Measurements from ENCODE around the gene RGL4. TPM values are rescaled to one million over a fixed set of nuclear protein-coding genes. Genes with fewer than 3 reads are reported as not detected.
"Not testable (repeated sequence)": the region's sequence is repeated elsewhere in the genome, so short reads cannot be mapped to it uniquely, and the experiment has no call there.

Gene RGL4, protein sequence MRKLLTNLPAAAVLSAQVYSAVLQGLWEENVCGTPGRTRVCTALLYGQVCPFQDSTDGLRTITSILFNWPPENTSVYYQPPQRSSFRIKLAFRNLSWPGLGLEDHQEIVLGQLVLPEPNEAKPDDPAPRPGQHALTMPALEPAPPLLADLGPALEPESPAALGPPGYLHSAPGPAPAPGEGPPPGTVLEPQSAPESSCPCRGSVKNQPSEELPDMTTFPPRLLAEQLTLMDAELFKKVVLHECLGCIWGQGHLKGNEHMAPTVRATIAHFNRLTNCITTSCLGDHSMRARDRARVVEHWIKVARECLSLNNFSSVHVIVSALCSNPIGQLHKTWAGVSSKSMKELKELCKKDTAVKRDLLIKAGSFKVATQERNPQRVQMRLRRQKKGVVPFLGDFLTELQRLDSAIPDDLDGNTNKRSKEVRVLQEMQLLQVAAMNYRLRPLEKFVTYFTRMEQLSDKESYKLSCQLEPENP
- total RNA-seq (0.13 TPM), polyA plus RNA-seq (ENCODE audit: insufficient read depth in 1 of 8, insufficient read length in 8 of 8, low replicate concordance in 1 of 8) (1 to 10 TPM in 7 of 8 donors, under 1 TPM in 1; 0.84 to 2.4 (median 1.4) TPM)
- long read RNA-seq, donor 1: 0 reads
- long read RNA-seq, donor 2: 0 reads
- long read RNA-seq, donor 3, partial matches to known transcripts: 0 of 1 reads
- long read RNA-seq, donor 3, other reads (novel, unspliced or antisense): 0 of 1 reads
- long read RNA-seq, donor 4, partial matches to known transcripts: 0 of 1 reads
- long read RNA-seq, donor 4, other reads (novel, unspliced or antisense): 0 of 1 reads
- long read RNA-seq, donor 5, partial matches to known transcripts: 0 of 1 reads
- long read RNA-seq, donor 5, other reads (novel, unspliced or antisense): 0 of 1 reads
- long read RNA-seq, donor 6: 0 reads
- long read RNA-seq, donor 7: 0 reads
- long read RNA-seq, donor 8: 0 reads
- long read RNA-seq, donor 9: 0 reads
- long read RNA-seq, donor 10: 0 reads
- long read RNA-seq, donor 11: 0 reads

DNA sequence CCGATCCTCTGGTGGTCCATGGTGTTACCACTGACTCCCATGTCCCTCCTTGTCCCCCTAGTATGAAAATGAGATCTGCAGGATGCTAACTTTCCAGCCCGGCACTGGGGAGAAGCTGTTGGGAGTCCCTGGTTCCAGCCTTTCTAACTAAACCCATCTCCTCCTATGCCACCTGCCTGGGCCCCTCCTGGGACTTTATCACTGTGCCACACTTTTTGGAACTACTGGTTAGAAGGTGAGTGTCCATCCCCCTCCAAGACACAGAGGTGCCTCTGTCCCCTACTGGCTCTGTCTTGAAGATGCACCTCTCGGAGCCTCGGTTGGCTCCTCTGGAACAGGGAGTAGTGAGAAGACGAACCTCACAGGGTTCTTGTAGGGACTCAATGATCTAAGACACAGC, at the start of gene RGL4:
Gene RGL4, plus strand, starts transcription at position 301 of the 400 bp plus-strand sequence. CDS start 1,018 bp downstream, outside the sequence.
- H3K27me3 ChIP-seq (ENCODE audit: control insufficient read depth, insufficient read depth, low read length): no peaks in the 10 kb centered on the region
- peaks cover 20% of the 10 kb centered on the region for H3K4me1 ChIP-seq (ENCODE audit: control insufficient read depth, insufficient read depth, low read length)
- no peak within 1 kb of the TSS for H3K4me3 ChIP-seq (ENCODE audit: low read length)
- no peak within 1 kb of the TSS for H3K27ac ChIP-seq (ENCODE audit: low read length)
- no CpG with 5 or more reads among the region's 5 CpGs for WGBS (ENCODE audit: insufficient coverage)
- no peak for DNase-seq
- H3K9me3 ChIP-seq (replicated peaks; ENCODE audit: control insufficient read depth, low read depth, low read length): no peaks in the 10 kb centered on the region
- H3K36me3 ChIP-seq (ENCODE audit: control insufficient read depth, insufficient read depth, low read length): peaks cover 42% of the 10 kb centered on the region

DNA sequence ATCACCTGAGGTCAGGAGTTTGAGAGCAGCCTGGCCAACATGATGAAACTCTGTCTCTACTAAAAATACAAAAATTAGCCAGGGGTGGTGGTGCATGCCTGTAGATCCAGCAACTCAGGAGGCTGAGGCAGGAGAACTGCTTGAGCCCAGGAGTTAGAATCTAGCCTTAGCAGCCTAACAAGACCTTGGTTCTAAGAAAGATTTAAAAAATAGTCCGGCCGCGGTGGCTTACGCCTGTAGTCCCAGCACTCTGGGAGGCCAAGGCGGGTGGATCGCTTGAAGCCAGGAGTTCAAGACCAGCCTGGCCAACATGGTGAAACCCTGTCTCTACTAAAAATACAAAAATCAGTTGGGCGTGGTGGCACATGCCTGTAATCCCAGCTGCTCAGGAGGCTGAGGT, 44.3 kb upstream of the RGL4 start:
- DNase-seq; H3K27ac ChIP-seq (ENCODE audit: low read length); H3K27me3 ChIP-seq (ENCODE audit: control insufficient read depth, insufficient read depth, low read length); H3K4me1 ChIP-seq (ENCODE audit: control insufficient read depth, insufficient read depth, low read length); H3K9me3 ChIP-seq (replicated peaks; ENCODE audit: control insufficient read depth, low read depth, low read length); H3K4me3 ChIP-seq (ENCODE audit: low read length); H3K36me3 ChIP-seq (ENCODE audit: control insufficient read depth, insufficient read depth, low read length): not testable (repeated sequence)
- WGBS (ENCODE audit: insufficient coverage): 95% methylated on average over 4 of the region's 7 CpGs

DNA sequence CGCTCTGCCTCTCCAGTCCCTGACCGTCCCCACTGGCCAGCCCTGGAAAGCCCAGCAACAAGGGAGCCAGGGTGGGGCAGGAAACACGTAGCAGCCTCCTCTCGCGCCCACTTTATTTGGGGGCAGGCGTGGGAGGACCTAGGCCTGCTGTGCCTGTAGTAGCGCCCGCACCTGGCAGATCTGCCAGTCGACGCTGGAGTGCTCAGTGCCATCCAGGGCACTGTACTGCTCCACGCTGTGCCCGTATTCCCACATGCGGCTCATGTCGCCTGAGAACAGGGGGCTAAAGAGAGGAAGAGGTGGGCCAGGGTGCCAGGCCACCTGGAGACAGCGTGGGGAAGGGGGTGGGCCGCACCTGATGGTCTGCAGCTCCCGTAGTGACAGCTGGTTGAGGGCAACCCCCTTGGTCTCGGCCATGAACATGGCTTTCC, 41.7 kb upstream of the RGL4 start:
- Histone ChIP-seq H3K27me3 (ENCODE audit: control insufficient read depth, insufficient read depth, low read length) (no peaks in the 10 kb centered on the region), H3K36me3 (ENCODE audit: control insufficient read depth, insufficient read depth, low read length) (peaks cover 13% of the 10 kb centered on the region), H3K27ac (ENCODE audit: low read length) (no peak overlapping the region), H3K4me1 (ENCODE audit: control insufficient read depth, insufficient read depth, low read length) (no peaks in the 10 kb centered on the region), H3K9me3 (replicated peaks; ENCODE audit: control insufficient read depth, low read depth, low read length) (no peaks in the 10 kb centered on the region), H3K4me3 (ENCODE audit: low read length) (no peak overlapping the region)
- 89% methylated on average over 18 of the region's 18 CpGs for WGBS (ENCODE audit: insufficient coverage)
- DNase-seq: no peak

DNA sequence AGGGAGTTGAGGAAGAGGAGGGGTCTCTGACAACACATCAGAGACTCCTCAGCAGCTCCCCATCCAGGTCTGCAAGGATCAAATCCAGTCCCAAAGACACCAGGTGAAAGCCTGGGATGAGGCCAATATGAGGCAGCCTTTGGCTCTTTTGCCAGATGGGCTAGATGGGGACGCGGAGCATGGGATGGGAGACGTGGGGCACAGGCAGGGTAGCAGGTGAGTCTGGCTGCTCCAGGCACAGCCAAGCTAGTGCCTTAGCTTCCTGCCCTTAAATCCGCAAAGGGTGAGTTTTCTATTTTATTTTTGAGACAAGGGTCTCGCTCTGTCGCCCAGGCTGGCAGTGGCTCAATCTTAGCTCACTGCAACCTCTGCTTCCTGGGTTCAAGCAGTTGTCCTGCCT, 39.1 kb upstream of the RGL4 start:
- H3K4me3 ChIP-seq (ENCODE audit: low read length): no peak overlapping the region
- no peaks in the 10 kb centered on the region for H3K27me3 ChIP-seq (ENCODE audit: control insufficient read depth, insufficient read depth, low read length)

DNA sequence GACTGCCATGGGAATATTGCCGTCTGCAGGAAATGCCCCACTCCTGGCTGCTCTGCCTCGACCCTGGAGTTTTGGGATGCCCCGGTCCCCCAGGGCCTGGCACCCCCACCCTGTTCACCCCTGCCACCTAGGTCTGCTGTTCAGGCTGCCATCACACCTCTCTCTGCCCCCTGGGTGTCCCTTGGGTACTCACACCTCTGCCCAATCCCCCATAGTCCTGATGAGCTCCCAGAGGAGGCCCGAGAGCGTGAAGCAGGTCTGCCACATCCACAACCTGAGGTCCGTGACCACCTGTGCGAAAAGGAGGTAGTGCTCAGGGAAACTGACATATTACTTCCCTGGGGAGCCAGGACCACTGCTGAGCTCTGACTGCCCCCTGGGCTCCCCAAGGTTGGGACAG, 38.5 kb upstream of the RGL4 start:
- Histone ChIP-seq H3K27ac (ENCODE audit: low read length) (no peak overlapping the region), H3K4me3 (ENCODE audit: low read length) (no peak overlapping the region), H3K27me3 (ENCODE audit: control insufficient read depth, insufficient read depth, low read length) (no peaks in the 10 kb centered on the region), H3K9me3 (replicated peaks; ENCODE audit: control insufficient read depth, low read depth, low read length) (no peaks in the 10 kb centered on the region), H3K36me3 (ENCODE audit: control insufficient read depth, insufficient read depth, low read length) (peaks cover 13% of the 10 kb centered on the region), H3K4me1 (ENCODE audit: control insufficient read depth, insufficient read depth, low read length) (no peaks in the 10 kb centered on the region)
- 89% methylated on average over 7 of the region's 7 CpGs for WGBS (ENCODE audit: insufficient coverage)
- DNase-seq: no peak

More for the DNA sequence above, 39.1 kb upstream of the RGL4 start:
- H3K9me3 ChIP-seq (replicated peaks; ENCODE audit: control insufficient read depth, low read depth, low read length): no peaks in the 10 kb centered on the region
- H3K36me3 ChIP-seq (ENCODE audit: control insufficient read depth, insufficient read depth, low read length): peaks cover 13% of the 10 kb centered on the region
- no peaks in the 10 kb centered on the region for H3K4me1 ChIP-seq (ENCODE audit: control insufficient read depth, insufficient read depth, low read length)
- H3K27ac ChIP-seq (ENCODE audit: low read length): no peak overlapping the region
- WGBS (ENCODE audit: insufficient coverage): 95% methylated on average over 5 of the region's 6 CpGs
- no peak for DNase-seq

DNA sequence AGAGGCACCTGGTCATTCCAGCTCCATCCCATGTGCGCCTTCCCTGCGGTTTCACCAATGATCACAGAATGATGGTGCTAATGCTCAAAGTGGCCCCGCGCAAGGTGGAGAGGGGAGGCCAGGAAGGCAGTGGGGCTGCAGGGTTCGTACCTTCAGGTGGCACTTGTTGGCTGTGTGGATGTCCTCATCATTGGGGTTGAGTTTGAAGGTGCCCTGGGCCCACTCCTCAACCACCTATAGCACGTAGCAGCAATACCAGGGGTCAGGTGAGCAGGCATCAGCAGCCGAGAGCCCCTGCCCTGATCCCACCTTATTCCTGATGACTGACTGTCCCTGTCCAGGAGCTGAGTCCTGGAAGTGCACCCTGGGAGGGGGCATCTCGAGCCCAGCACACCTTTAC, 38.1 kb upstream of the RGL4 start:
- WGBS (ENCODE audit: insufficient coverage): 100% methylated on average over 6 of the region's 8 CpGs
- no peaks in the 10 kb centered on the region for H3K27me3 ChIP-seq (ENCODE audit: control insufficient read depth, insufficient read depth, low read length)
- no peak for DNase-seq

DNA sequence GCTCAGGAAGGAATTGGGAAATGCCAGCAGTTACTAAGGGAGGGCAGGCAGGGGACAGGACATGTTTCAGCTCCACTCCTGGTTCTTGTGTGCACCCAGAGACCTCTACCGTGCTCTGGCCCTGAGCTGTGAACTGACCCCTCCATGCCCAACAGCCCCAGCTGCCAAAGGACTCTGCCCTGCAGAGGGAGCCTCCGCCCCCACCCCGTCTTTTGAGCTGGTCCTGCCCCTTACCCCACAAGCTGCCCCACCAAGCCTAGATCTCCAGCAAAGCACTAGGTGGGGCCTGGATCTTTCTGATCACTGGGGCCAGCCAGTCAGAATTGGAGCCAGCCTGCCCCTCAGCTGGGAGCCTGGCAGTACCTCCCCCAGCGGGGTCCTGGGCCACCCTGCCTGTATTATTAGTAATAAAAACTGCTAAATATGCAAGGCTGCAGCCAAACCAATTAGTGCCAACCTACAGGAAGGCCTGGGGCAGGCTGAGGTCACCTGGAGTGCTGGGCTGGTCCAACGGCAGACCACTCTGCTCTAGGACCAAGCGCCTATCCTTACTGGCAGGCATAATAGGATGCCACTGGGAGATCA, 34.8 kb upstream of the RGL4 start:
- peaks cover 21% of the 10 kb centered on the region for H3K36me3 ChIP-seq (ENCODE audit: control insufficient read depth, insufficient read depth, low read length)

More for the DNA sequence above, 38.1 kb upstream of the RGL4 start:
- Histone ChIP-seq H3K36me3 (ENCODE audit: control insufficient read depth, insufficient read depth, low read length) (peaks cover 13% of the 10 kb centered on the region), H3K27ac (ENCODE audit: low read length) (no peak overlapping the region), H3K9me3 (replicated peaks; ENCODE audit: control insufficient read depth, low read depth, low read length) (no peaks in the 10 kb centered on the region), H3K4me1 (ENCODE audit: control insufficient read depth, insufficient read depth, low read length) (no peaks in the 10 kb centered on the region), H3K4me3 (ENCODE audit: low read length) (no peak overlapping the region)

DNA sequence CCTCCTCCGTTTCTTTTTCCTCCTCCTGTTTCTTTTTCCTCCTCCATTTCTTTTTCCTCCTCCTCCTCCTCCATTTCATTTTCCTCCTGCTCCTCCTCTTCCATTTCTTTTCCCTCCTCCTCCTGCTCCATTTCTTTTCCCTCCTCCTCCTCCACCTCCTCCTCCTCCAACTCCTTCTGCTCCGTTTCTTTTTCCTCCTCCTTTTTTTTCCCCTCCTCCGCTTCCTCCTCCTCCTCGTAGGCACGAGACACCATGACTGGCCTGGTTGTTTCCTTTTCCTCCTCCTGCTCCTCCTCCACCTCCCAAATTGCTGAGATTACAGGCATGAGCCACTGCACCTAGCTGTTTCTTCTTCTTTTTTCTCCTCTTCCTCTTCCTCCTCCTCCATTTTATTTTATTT, 33.1 kb upstream of the RGL4 start:
- Histone ChIP-seq H3K27me3 (ENCODE audit: control insufficient read depth, insufficient read depth, low read length) (no peaks in the 10 kb centered on the region), H3K27ac (ENCODE audit: low read length) (no peak overlapping the region), H3K4me3 (ENCODE audit: low read length) (no peak overlapping the region), H3K4me1 (ENCODE audit: control insufficient read depth, insufficient read depth, low read length) (no peaks in the 10 kb centered on the region), H3K36me3 (ENCODE audit: control insufficient read depth, insufficient read depth, low read length) (peaks cover 15% of the 10 kb centered on the region), H3K9me3 (replicated peaks; ENCODE audit: control insufficient read depth, low read depth, low read length) (no peaks in the 10 kb centered on the region)
- WGBS (ENCODE audit: insufficient coverage): 57% methylated on average over 5 of the region's 5 CpGs
- no peak for DNase-seq

More for the DNA sequence above, 34.8 kb upstream of the RGL4 start:
- H3K27ac ChIP-seq (ENCODE audit: low read length): no peak overlapping the region
- no peaks in the 10 kb centered on the region for H3K27me3 ChIP-seq (ENCODE audit: control insufficient read depth, insufficient read depth, low read length)
- 83% methylated on average over 2 of the region's 6 CpGs for WGBS (ENCODE audit: insufficient coverage)
- H3K4me1 ChIP-seq (ENCODE audit: control insufficient read depth, insufficient read depth, low read length): no peaks in the 10 kb centered on the region
- H3K9me3 ChIP-seq (replicated peaks; ENCODE audit: control insufficient read depth, low read depth, low read length): no peaks in the 10 kb centered on the region
- no peak for DNase-seq
- H3K4me3 ChIP-seq (ENCODE audit: low read length): no peak overlapping the region

DNA sequence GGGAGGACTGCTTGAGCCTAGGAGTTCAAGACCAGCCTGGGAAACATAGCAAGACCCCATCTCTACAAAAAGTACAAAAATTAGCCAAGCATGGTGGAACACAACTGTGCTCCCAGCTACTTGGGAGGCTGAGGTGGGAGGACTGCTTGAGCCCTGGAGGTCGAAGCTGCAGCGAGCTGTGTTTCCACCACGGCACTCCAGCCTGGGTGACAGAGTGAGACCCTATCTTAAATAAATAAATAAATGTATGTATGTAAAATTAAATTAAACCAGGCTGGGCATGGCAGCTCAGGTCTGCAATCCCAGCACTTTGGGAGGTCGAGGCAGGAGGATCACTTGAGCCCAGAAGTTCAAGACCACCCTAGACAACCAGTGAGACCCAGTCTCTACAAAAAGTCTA, 30.4 kb upstream of the RGL4 start:
- H3K4me1 ChIP-seq (ENCODE audit: control insufficient read depth, insufficient read depth, low read length); H3K36me3 ChIP-seq (ENCODE audit: control insufficient read depth, insufficient read depth, low read length); H3K9me3 ChIP-seq (replicated peaks; ENCODE audit: control insufficient read depth, low read depth, low read length); H3K4me3 ChIP-seq (ENCODE audit: low read length); DNase-seq; H3K27me3 ChIP-seq (ENCODE audit: control insufficient read depth, insufficient read depth, low read length); H3K27ac ChIP-seq (ENCODE audit: low read length): not testable (repeated sequence)
- WGBS (ENCODE audit: insufficient coverage): 100% methylated on average over 1 of the region's 4 CpGs
